ENCODE results near the gene TRIM47.
A peak's percentile ranks its signal among the peaks of the same experiment; 100 is the strongest.

TRIM47 gene

GRCh38 chr17:75881678-75882454 is 3.5 kb upstream of the TRIM47 start:
- H3K36me3 ChIP-seq (ENCODE audit: control insufficient read depth, insufficient read depth, low read length), result no peaks in the 10 kb centered on the region
- H3K4me3 ChIP-seq (ENCODE audit: low read depth, low read length), result no peak overlapping the region
- H3K4me1 ChIP-seq (ENCODE audit: control insufficient read depth, insufficient read depth, low read length), result no peaks in the 10 kb centered on the region
- peaks cover 12% of the 10 kb centered on the region for H3K27me3 ChIP-seq (ENCODE audit: control insufficient read depth, insufficient read depth, low read length)
- no peak overlapping the region for H3K9ac ChIP-seq (ENCODE audit: low read depth, low read length)
- no peaks in the 10 kb centered on the region for H3K9me3 ChIP-seq (ENCODE audit: control insufficient read depth, insufficient read depth, low read length)

GRCh38 chr17:75880266-75880665 is 1.9 kb upstream of the TRIM47 start:
- Histone ChIP-seq H3K9ac (ENCODE audit: low read depth, low read length) (no peak overlapping the region), H3K9me3 (ENCODE audit: control insufficient read depth, insufficient read depth, low read length) (no peaks in the 10 kb centered on the region), H3K27me3 (ENCODE audit: control insufficient read depth, insufficient read depth, low read length) (peaks cover 15% of the 10 kb centered on the region), H3K4me1 (ENCODE audit: control insufficient read depth, insufficient read depth, low read length) (no peaks in the 10 kb centered on the region), H3K4me3 (ENCODE audit: low read depth, low read length) (no peak overlapping the region), H3K36me3 (ENCODE audit: control insufficient read depth, insufficient read depth, low read length) (no peaks in the 10 kb centered on the region)

GRCh38 chr17:75877752-75878173 is 618 bp downstream of the TRIM47 start:
- H3K4me1 ChIP-seq (ENCODE audit: control insufficient read depth, insufficient read depth, low read length), result no peaks in the 10 kb centered on the region
- no peaks in the 10 kb centered on the region for H3K9me3 ChIP-seq (ENCODE audit: control insufficient read depth, insufficient read depth, low read length)
- no peaks in the 10 kb centered on the region for H3K36me3 ChIP-seq (ENCODE audit: control insufficient read depth, insufficient read depth, low read length)
- H3K27me3 ChIP-seq (ENCODE audit: control insufficient read depth, insufficient read depth, low read length), result peaks cover 15% of the 10 kb centered on the region
- H3K4me3 ChIP-seq (ENCODE audit: low read depth, low read length), result peak overlapping the region; percentile 82
- H3K9ac ChIP-seq (ENCODE audit: low read depth, low read length), result peak overlapping the region; percentile 8

- Histone ChIP-seq H3K4me1 (ENCODE audit: control insufficient read depth, insufficient read depth, low read length) (no peaks in the 10 kb centered on the region), H3K27me3 (ENCODE audit: control insufficient read depth, insufficient read depth, low read length) (peaks cover 15% of the 10 kb centered on the region), H3K36me3 (ENCODE audit: control insufficient read depth, insufficient read depth, low read length) (no peaks in the 10 kb centered on the region), H3K9ac (ENCODE audit: low read depth, low read length) (peak overlapping the region; percentile 8), H3K9me3 (ENCODE audit: control insufficient read depth, insufficient read depth, low read length) (no peaks in the 10 kb centered on the region), H3K4me3 (ENCODE audit: low read depth, low read length) (peak overlapping the region; percentile 82)
Observed at GRCh38 chr17:75876938-75877751, 1.2 kb downstream of the TRIM47 start.

- H3K27me3 ChIP-seq (ENCODE audit: control insufficient read depth, insufficient read depth, low read length), result peaks cover 15% of the 10 kb centered on the region
Observed at GRCh38 chr17:75876190-75876937, 2.0 kb downstream of the TRIM47 start.

GRCh38 chr17:75875940-75876189 is 2.5 kb downstream of the TRIM47 start:
- Histone ChIP-seq H3K27me3 (ENCODE audit: control insufficient read depth, insufficient read depth, low read length) (peaks cover 15% of the 10 kb centered on the region), H3K36me3 (ENCODE audit: control insufficient read depth, insufficient read depth, low read length) (no peaks in the 10 kb centered on the region), H3K9me3 (ENCODE audit: control insufficient read depth, insufficient read depth, low read length) (no peaks in the 10 kb centered on the region), H3K9ac (ENCODE audit: low read depth, low read length) (no peak overlapping the region), H3K4me3 (ENCODE audit: low read depth, low read length) (no peak overlapping the region), H3K4me1 (ENCODE audit: control insufficient read depth, insufficient read depth, low read length) (no peaks in the 10 kb centered on the region)

More at GRCh38 chr17:75876190-75876937, 2.0 kb downstream of the TRIM47 start:
- Histone ChIP-seq H3K4me3 (ENCODE audit: low read depth, low read length) (peak overlapping the region; percentile 18), H3K36me3 (ENCODE audit: control insufficient read depth, insufficient read depth, low read length) (no peaks in the 10 kb centered on the region), H3K4me1 (ENCODE audit: control insufficient read depth, insufficient read depth, low read length) (no peaks in the 10 kb centered on the region), H3K9me3 (ENCODE audit: control insufficient read depth, insufficient read depth, low read length) (no peaks in the 10 kb centered on the region), H3K9ac (ENCODE audit: low read depth, low read length) (no peak overlapping the region)

GRCh38 chr17:75875182-75875939 is 3.0 kb downstream of the TRIM47 start:
- no peaks in the 10 kb centered on the region for H3K4me1 ChIP-seq (ENCODE audit: control insufficient read depth, insufficient read depth, low read length)
- peaks cover 15% of the 10 kb centered on the region for H3K27me3 ChIP-seq (ENCODE audit: control insufficient read depth, insufficient read depth, low read length)
- no peaks in the 10 kb centered on the region for H3K36me3 ChIP-seq (ENCODE audit: control insufficient read depth, insufficient read depth, low read length)
- no peaks in the 10 kb centered on the region for H3K9me3 ChIP-seq (ENCODE audit: control insufficient read depth, insufficient read depth, low read length)
- H3K4me3 ChIP-seq (ENCODE audit: low read depth, low read length), result no peak overlapping the region
- no peak overlapping the region for H3K9ac ChIP-seq (ENCODE audit: low read depth, low read length)

GRCh38 chr17:75874323-75875181 is 3.8 kb downstream of the TRIM47 start:
- H3K4me1 ChIP-seq (ENCODE audit: control insufficient read depth, insufficient read depth, low read length), result no peaks in the 10 kb centered on the region
- no peaks in the 10 kb centered on the region for H3K9me3 ChIP-seq (ENCODE audit: control insufficient read depth, insufficient read depth, low read length)
- no peaks in the 10 kb centered on the region for H3K36me3 ChIP-seq (ENCODE audit: control insufficient read depth, insufficient read depth, low read length)
- H3K9ac ChIP-seq (ENCODE audit: low read depth, low read length), result no peak overlapping the region
- H3K4me3 ChIP-seq (ENCODE audit: low read depth, low read length), result no peak overlapping the region
- H3K27me3 ChIP-seq (ENCODE audit: control insufficient read depth, insufficient read depth, low read length), result peaks cover 15% of the 10 kb centered on the region

GRCh38 chr17:75873587-75874322 is 4.6 kb downstream of the TRIM47 start:
- H3K27me3 ChIP-seq (ENCODE audit: control insufficient read depth, insufficient read depth, low read length), result peaks cover 12% of the 10 kb centered on the region
- H3K36me3 ChIP-seq (ENCODE audit: control insufficient read depth, insufficient read depth, low read length), result no peaks in the 10 kb centered on the region
- no peaks in the 10 kb centered on the region for H3K4me1 ChIP-seq (ENCODE audit: control insufficient read depth, insufficient read depth, low read length)
- H3K9me3 ChIP-seq (ENCODE audit: control insufficient read depth, insufficient read depth, low read length), result no peaks in the 10 kb centered on the region
- H3K9ac ChIP-seq (ENCODE audit: low read depth, low read length), result no peak overlapping the region
- no peak overlapping the region for H3K4me3 ChIP-seq (ENCODE audit: low read depth, low read length)
